WERI-Rb-1 (cell line): ENCODE measurements around the gene TOMM22.

Experiments
- DNase-seq: peaks from one replicate; pipeline ENCODE4 v3.0.0-alpha.2; 2020
- H3K27ac ChIP-seq: fragments of 250-450 bp; sonication (Bioruptor Pico); 2 replicates; pipeline ENCODE4 v1.5.1; 2020; ENCODE audit warnings: mild to moderate bottlenecking, moderate library complexity
- H3K27me3 ChIP-seq: fragments of 250-450 bp; sonication (Bioruptor Pico); 2 replicates; pipeline ENCODE4 v1.5.1; 2021; ENCODE audit warnings: mild to moderate bottlenecking, low read depth, moderate library complexity; ENCODE audit not compliant: insufficient read depth, severe bottlenecking
- H3K36me3 ChIP-seq: fragments of 250-450 bp; sonication (Bioruptor Pico); 2 replicates; pipeline ENCODE4 v1.5.1; 2020; ENCODE audit warnings: mild to moderate bottlenecking, moderate library complexity
- H3K4me3 ChIP-seq: 2 replicates; pipeline ENCODE4 v1.5.1; 2011; ENCODE audit warnings: low read depth, mild to moderate bottlenecking, control low read depth, low read length
- H3K9me3 ChIP-seq: fragments of 250-450 bp; sonication (Bioruptor Pico); 2 replicates; pipeline ENCODE4 v1.5.1; 2021; ENCODE audit warnings: mild to moderate bottlenecking, moderate library complexity; ENCODE audit not compliant: severe bottlenecking
- CTCF ChIP-seq: IDR thresholded peaks from 2 replicates; pipeline ENCODE4 v1.5.1; 2011; ENCODE audit warnings: low read depth, mild to moderate bottlenecking, control low read depth, inconsistent platforms, low read length

The TOMM22 gene

DNA sequence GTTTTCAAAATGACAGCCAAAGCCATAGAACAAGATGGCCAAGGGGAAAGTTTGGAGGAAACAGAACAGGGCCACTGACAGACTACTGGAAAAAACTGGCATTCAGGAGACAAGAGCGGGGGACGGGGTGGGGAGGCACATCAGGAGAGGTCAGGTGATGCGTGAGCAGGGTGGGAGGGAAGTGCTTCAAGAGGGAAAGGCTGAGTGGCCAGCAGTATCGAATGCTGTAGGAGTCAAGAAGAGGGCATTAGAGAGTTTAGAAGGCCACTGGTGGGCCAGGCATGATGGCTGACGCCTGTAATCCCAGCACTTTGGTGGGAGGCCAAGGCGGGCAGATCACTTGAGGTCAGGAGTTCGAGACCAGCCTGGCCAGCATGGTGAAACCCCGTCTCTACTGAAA is 32.2 kb downstream of the TOMM22 start:
- no peak for DNase-seq
- no peak overlapping the region for H3K4me3 ChIP-seq
- H3K9me3 ChIP-seq = no peaks in the 10 kb centered on the region
- H3K27ac ChIP-seq = no peak overlapping the region
- peaks cover 90% of the 10 kb centered on the region for H3K36me3 ChIP-seq
- H3K27me3 ChIP-seq = no peaks in the 10 kb centered on the region
- TF ChIP-seq CTCF = no peak

DNA sequence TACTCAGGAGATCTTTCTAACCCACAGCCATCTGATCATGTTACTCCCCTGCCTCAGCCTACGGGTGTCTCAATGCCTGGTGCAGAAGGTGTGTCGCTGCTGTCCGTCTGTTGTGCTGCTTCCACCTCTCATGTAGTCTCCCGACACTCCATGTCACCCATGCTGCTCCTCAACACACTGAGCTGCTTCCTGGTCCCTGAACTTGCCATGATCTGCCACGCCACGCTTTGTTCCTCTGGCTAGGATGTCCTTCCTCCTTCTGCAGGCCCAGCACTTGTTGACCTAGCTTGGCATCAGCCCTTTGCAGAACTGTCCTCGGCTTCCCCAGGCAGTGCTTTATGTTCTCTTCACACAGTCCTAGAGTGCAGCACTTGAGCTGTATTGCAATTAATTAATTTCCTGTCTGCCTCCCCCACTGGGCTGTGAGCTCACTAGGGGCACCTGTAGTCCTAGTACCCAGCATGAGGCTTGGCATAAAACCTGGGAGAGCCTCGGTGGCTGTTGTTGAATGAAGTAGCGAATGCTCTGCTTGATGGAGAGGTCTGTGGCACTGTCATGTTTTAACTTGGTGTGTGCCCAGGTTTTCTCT is 33.5 kb downstream of the TOMM22 start:
- Histone ChIP-seq H3K27me3 (no peaks in the 10 kb centered on the region), H3K4me3 (no peak overlapping the region), H3K9me3 (no peaks in the 10 kb centered on the region), H3K27ac (no peak overlapping the region), H3K36me3 (peaks cover 83% of the 10 kb centered on the region)
- TF ChIP-seq CTCF = no peak
- no peak for DNase-seq

DNA sequence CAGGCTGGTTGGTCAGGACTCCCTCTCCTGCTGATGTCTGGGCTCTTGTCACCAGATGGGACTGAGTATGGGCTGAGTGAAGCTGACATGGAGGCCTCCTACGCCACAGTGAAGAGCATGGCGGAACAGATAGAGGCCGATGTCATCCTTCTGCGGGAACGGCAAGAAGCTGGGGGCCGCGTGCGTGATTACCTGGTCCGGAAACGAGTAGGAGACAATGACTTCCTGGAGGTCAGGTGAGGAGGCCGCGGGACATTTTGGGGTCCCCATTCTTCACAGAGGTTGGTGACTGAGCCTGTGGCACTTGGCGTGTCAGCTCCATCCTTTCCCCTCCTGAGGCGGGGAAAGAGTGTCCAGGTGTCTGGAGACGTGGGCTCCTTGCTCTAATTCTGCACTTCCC is 34.1 kb downstream of the TOMM22 start:
- no peak for DNase-seq
- Histone ChIP-seq H3K4me3 (no peak overlapping the region), H3K27me3 (no peaks in the 10 kb centered on the region), H3K27ac (no peak overlapping the region), H3K36me3 (peaks cover 83% of the 10 kb centered on the region), H3K9me3 (no peaks in the 10 kb centered on the region)
- no peak for TF ChIP-seq CTCF

GRCh38 chr22:38716271-38716670 is 34.5 kb downstream of the TOMM22 start:
- Histone ChIP-seq H3K9me3 (no peaks in the 10 kb centered on the region), H3K27ac (no peak overlapping the region), H3K36me3 (peaks cover 83% of the 10 kb centered on the region), H3K27me3 (no peaks in the 10 kb centered on the region), H3K4me3 (no peak overlapping the region)
- no peak for TF ChIP-seq CTCF
- no peak for DNase-seq

DNA sequence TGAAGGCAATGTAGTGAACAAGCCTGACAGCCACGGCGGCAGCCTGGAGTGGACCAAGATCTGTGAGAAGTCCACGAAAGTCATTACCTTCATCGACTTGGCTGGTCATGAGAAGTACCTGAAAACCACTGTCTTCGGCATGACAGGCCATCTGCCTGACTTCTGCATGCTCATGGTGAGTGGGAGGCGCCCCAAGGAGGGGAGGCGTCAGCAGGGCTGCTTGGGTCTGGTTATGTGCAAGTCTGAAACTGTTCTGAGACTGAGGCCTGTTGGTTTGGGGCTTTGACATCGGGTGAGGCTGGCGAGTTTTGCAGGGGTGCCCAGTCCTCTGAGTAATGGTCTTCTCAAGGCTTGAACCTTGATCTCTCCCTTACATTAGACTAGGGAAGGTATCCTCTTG is 35.1 kb downstream of the TOMM22 start:
- no peaks in the 10 kb centered on the region for H3K9me3 ChIP-seq
- H3K4me3 ChIP-seq = no peak overlapping the region
- peaks cover 84% of the 10 kb centered on the region for H3K36me3 ChIP-seq
- no peak for DNase-seq
- no peaks in the 10 kb centered on the region for H3K27me3 ChIP-seq
- H3K27ac ChIP-seq = no peak overlapping the region
- no peak for TF ChIP-seq CTCF

DNA sequence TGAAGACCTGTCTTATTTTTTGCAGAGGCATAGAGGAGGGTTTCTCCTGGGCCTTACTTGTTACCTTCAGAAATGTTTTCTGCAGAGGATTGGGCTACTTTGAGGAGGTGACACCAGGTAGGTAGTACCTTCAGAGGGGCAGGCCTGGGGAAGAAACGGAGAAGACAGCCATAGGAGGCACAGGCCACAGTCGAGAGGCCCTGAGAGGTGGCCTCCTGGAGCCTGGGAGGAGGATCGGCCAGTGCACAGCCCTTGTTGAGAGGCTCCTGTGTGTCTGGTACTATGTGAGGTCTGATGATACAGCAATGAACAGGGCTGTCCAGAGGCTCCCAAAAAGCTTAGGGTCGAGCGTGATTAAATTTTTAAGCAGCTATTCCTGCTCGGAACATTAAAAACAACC is 35.5 kb downstream of the TOMM22 start:
- no peak overlapping the region for H3K4me3 ChIP-seq
- H3K27ac ChIP-seq = no peak overlapping the region
- no peaks in the 10 kb centered on the region for H3K27me3 ChIP-seq
- peaks cover 84% of the 10 kb centered on the region for H3K36me3 ChIP-seq
- H3K9me3 ChIP-seq = no peaks in the 10 kb centered on the region
- DNase-seq = no peak
- TF ChIP-seq CTCF = no peak
